ENCODE measurements around the gene GRK3.

- TF ChIP-seq CTCF (conservative IDR thresholded peaks at IDR 0.05; ENCODE audit: low read depth, low read length) (no peak), POLR2A (IDR thresholded peaks at IDR 0.05; ENCODE audit: low read depth, low read length) (no peak), NFE2L2 (IDR thresholded peaks at IDR 0.05; ENCODE audit: low read depth, low read length) (no peak), RCOR1 (IDR thresholded peaks at IDR 0.05; ENCODE audit: insufficient replicate concordance, low read length) (no peak), RAD21 (IDR thresholded peaks at IDR 0.05; ENCODE audit: low read length) (no peak), RFX5 (IDR thresholded peaks at IDR 0.05; ENCODE audit: low read depth, low read length) (no peak), BHLHE40 (IDR thresholded peaks at IDR 0.05; ENCODE audit: low read depth, low read length) (no peak), MAZ (IDR thresholded peaks at IDR 0.05; ENCODE audit: borderline replicate concordance, low read depth, low read length) (no peak), MAFK (IDR thresholded peaks at IDR 0.05; ENCODE audit: low read depth, low read length) (no peak), SMC3 (IDR thresholded peaks at IDR 0.05; ENCODE audit: low read depth, low read length) (no peak), MXI1 (IDR thresholded peaks at IDR 0.05; ENCODE audit: borderline replicate concordance, low read depth, low read length) (no peak), CEBPB (IDR thresholded peaks at IDR 0.05; ENCODE audit: low read depth, low read length) (peak; percentile 42; the same call in 1 of the 2 replicates)
Measured at GRCh38 chr22:25643232-25644000, 78.9 kb downstream of the GRK3 start.

Data from IMR-90 (cell line).